ENCODE measurements around the gene PALD1. TPM values are rescaled to one million over a fixed set of nuclear protein-coding genes. Genes with fewer than 3 reads are reported as not detected.

The PALD1 gene
- total and polyA plus RNA-seq, 8 donors = 2.2 to 15.1 (median 3.9) TPM

DNA sequence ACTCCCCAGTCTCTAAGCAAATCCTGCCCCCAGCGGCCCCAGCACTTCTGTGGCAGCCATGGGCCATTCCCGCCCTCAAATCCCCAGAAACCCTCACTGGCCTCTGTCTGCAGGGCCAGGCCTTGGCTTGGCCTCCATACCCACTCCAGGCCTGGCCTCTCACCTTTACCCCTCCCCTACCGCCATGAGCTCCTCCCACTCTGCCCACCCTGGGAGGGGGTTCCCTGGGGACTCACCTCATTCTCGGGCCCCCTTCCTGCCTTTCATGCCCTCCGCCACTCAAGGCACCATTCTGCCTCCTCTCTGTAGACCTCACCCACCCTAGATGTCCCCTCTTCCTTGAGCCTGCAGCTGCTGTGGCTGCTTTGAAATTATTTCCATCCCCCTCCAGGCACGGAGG lies 83.0 kb downstream of the PALD1 start:
- intact Hi-C loops (cut with DNase I) = loop anchor here in 1 of 3 donors (5.0 kb wide), 1 partner anchor 316 kb away; no protein-coding TSS in a partner anchor
- H3K27ac ChIP-seq = no peak overlapping the region
- no peaks in the 10 kb centered on the region for H3K27me3 ChIP-seq
- ATAC-seq (no peak), FAIRE-seq (no peak), DNase-seq (no peak)
- H3K4me1 ChIP-seq = no peaks in the 10 kb centered on the region
- no peaks in the 10 kb centered on the region for H3K36me3 ChIP-seq
- TF ChIP-seq, protein P1, sequence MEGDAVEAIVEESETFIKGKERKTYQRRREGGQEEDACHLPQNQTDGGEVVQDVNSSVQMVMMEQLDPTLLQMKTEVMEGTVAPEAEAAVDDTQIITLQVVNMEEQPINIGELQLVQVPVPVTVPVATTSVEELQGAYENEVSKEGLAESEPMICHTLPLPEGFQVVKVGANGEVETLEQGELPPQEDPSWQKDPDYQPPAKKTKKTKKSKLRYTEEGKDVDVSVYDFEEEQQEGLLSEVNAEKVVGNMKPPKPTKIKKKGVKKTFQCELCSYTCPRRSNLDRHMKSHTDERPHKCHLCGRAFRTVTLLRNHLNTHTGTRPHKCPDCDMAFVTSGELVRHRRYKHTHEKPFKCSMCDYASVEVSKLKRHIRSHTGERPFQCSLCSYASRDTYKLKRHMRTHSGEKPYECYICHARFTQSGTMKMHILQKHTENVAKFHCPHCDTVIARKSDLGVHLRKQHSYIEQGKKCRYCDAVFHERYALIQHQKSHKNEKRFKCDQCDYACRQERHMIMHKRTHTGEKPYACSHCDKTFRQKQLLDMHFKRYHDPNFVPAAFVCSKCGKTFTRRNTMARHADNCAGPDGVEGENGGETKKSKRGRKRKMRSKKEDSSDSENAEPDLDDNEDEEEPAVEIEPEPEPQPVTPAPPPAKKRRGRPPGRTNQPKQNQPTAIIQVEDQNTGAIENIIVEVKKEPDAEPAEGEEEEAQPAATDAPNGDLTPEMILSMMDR (IDR thresholded peaks at IDR 0.05) = no peak
- WGBS, 2 donors = 81 to 84% methylated on average over 6 of the region's 6 CpGs
- H3K9me3 ChIP-seq = no peaks in the 10 kb centered on the region
- no peak overlapping the region for H3K4me3 ChIP-seq

DNA sequence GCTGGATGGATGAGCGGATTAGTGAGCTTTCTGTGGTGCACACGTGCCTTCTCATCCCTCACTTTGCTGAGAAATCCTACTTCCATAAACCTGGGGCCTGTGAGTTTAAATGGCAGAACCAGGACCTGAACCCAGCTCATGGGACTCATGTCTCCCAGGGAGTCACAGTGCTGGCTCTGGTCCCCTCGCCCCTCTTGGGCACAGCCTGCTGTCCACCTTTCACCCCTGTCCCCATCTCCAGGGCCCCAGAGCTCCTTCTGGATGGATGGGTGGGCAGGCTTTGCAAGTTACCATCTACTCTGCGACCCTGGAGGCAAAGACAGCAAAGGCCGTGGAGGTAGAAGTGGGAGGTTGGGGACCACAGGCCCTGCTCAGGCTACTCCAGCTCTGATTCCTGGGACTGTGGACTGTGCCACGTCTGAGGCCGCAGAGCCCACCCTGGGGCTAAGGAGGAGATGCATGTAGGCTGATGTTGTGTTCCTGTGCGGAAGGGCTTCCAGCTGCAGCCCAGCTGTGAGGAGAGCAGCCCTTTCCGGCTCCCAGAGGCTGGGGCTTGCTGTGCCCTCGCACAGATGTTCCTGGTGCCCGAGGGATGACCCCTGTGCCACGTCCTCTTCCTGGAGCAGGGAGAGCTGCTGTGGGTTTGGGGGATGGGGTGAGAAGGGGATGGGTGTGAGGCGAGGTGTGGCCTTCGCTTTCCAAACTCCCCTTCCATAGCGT lies 83.6 kb downstream of the PALD1 start:
- intact Hi-C loops (cut with DNase I) = loop anchor here in 1 of 3 donors (5.0 kb wide), 1 partner anchor 315 kb away; no protein-coding TSS in a partner anchor
- Histone ChIP-seq H3K27me3 (no peaks in the 10 kb centered on the region), H3K4me3 (no peak overlapping the region), H3K9me3 (no peaks in the 10 kb centered on the region), H3K27ac (no peak overlapping the region), H3K36me3 (no peaks in the 10 kb centered on the region), H3K4me1 (no peaks in the 10 kb centered on the region)
- DNase-seq = no peak
- TF ChIP-seq, protein P1 (IDR thresholded peaks at IDR 0.05) = no peak
- 76 to 82% methylated on average over 15 of the region's 15 CpGs for WGBS, 2 donors
- ATAC-seq = no peak
- FAIRE-seq = no peak

GRCh38 chr10:70563230-70563629 lies 84.7 kb downstream of the PALD1 start:
- no peak for ATAC-seq
- WGBS, 2 donors = 75 to 84% methylated on average over 7 of the region's 7 CpGs
- Histone ChIP-seq H3K36me3 (no peaks in the 10 kb centered on the region), H3K9me3 (no peaks in the 10 kb centered on the region), H3K4me1 (no peaks in the 10 kb centered on the region), H3K27me3 (no peaks in the 10 kb centered on the region), H3K27ac (no peak overlapping the region), H3K4me3 (no peak overlapping the region)
- FAIRE-seq = no peak
- intact Hi-C loops (cut with DNase I) = loop anchor here in 1 of 3 donors (5.0 kb wide), 1 partner anchor 314 kb away; no protein-coding TSS in a partner anchor
- TF ChIP-seq, protein P1 (IDR thresholded peaks at IDR 0.05) = no peak
- DNase-seq = no peak

GRCh38 chr10:70564113-70564725 lies 85.7 kb downstream of the PALD1 start:
- Histone ChIP-seq H3K9me3 (no peaks in the 10 kb centered on the region), H3K27ac (no peak overlapping the region), H3K4me1 (no peaks in the 10 kb centered on the region), H3K27me3 (no peaks in the 10 kb centered on the region), H3K36me3 (no peaks in the 10 kb centered on the region), H3K4me3 (no peak overlapping the region)
- ATAC-seq (no peak), DNase-seq (no peak), FAIRE-seq (no peak)
- intact Hi-C loops (cut with DNase I) = loop anchor here in 1 of 3 donors (5.0 kb wide), 1 partner anchor 313 kb away; no protein-coding TSS in a partner anchor
- TF ChIP-seq, protein P1 (IDR thresholded peaks at IDR 0.05) = no peak
- WGBS, 2 donors = 89 to 90% methylated on average over 21 of the region's 21 CpGs
